Endodermal cell (in vitro differentiated cells): ENCODE measurements around the gene MGME1. TPM values are rescaled to one million over a fixed set of nuclear protein-coding genes. Genes with fewer than 3 reads are reported as not detected.

ENCODE experiments used
- DNase-seq: peaks from one replicate; pipeline ENCODE4 v3.0.0-alpha.2; 2017
- H3K27ac ChIP-seq: 2 replicates; pipeline ENCODE4 v1.5.1; 2013; ENCODE audit warnings: mild to moderate bottlenecking, low read depth, low read length, moderate library complexity
- H3K27me3 ChIP-seq: 2 replicates; pipeline ENCODE4 v1.6.1; 2013; ENCODE audit warnings: mild to moderate bottlenecking, low read length, moderate library complexity; ENCODE audit not compliant: insufficient read depth, control insufficient read depth, poor library complexity, severe bottlenecking
- H3K36me3 ChIP-seq: 2 replicates; pipeline ENCODE4 v1.7.0; 2013; ENCODE audit warnings: mild to moderate bottlenecking, low read length, moderate library complexity; ENCODE audit not compliant: control insufficient read depth, insufficient read depth
- H3K4me1 ChIP-seq: one replicate; pipeline ENCODE4 v1.7.0; 2013; ENCODE audit warnings: low read length; ENCODE audit not compliant: control insufficient read depth, insufficient read depth
- H3K4me3 ChIP-seq: 2 replicates; pipeline ENCODE4 v1.5.1; 2013; ENCODE audit warnings: mild to moderate bottlenecking, low read length, moderate library complexity
- H3K9ac ChIP-seq: 2 replicates; pipeline ENCODE4 v1.6.1; 2013; ENCODE audit warnings: mild to moderate bottlenecking, low read length, moderate library complexity; ENCODE audit not compliant: poor library complexity, severe bottlenecking; ENCODE audit errors: extremely low read depth
- H3K9me3 ChIP-seq: 2 replicates; pipeline ENCODE4 v1.6.1; 2013; ENCODE audit warnings: mild to moderate bottlenecking, low read length, moderate library complexity; ENCODE audit not compliant: control insufficient read depth
- H3K27ac Mint-ChIP-seq: 2 replicates; pipeline ENCODE4 v1.8.0; 2020; ENCODE audit warnings: mixed read lengths
- H3K27me3 Mint-ChIP-seq: 2 replicates; pipeline ENCODE4 v1.8.0; 2021; ENCODE audit warnings: mild to moderate bottlenecking, mixed read lengths; ENCODE audit not compliant: insufficient read depth
- H3K36me3 Mint-ChIP-seq: 2 replicates; pipeline ENCODE4 v1.8.0; 2020; ENCODE audit warnings: low read depth, mixed read lengths
- H3K4me1 Mint-ChIP-seq: 2 replicates; pipeline ENCODE4 v1.8.0; 2020; ENCODE audit warnings: mixed read lengths
- H3K4me3 Mint-ChIP-seq: 2 replicates; pipeline ENCODE4 v1.8.0; 2020; ENCODE audit warnings: mild to moderate bottlenecking, moderate library complexity, mixed read lengths
- H3K9me3 Mint-ChIP-seq: 2 replicates; pipeline ENCODE4 v1.8.0; 2020; ENCODE audit warnings: mild to moderate bottlenecking, mixed read lengths
- WGBS, 2 experiments: methylation state at CpG; one replicate each; pipeline versions ENCODE4 v1.1.5 to v1.1.7; 2013; ENCODE audit warnings: missing lambda C conversion rate in 2 of 2, mixed read lengths in 1 of 2; ENCODE audit not compliant: insufficient coverage in 1 of 2, insufficient read length in 1 of 2; 5-methylcytosine and 5-hydroxymethylcytosine counted together
- total RNA-seq, 2 donors: library from RNA; stranded (reverse); fragmentation: NEBNext Ultra II Directional in 1 of 2; extraction: Animal tissue kit (Norgen Biotek cat#: 25700) in 1 of 2; gene quantifications; 2 replicates in 1 of 2; 3 replicates in 1 of 2; pipeline ENCODE4 v1.2.1, GENCODE V29; 2021
- TF ChIP-seq, protein P1 (sequence below): fragments of 200-600 bp; sonication (generic); conservative IDR thresholded peaks from 2 replicates; pipeline ENCODE4 v1.5.0; 2021; ENCODE audit warnings: antibody characterized with exemption, mild to moderate bottlenecking

MGME1 gene
- total RNA-seq, 2 donors from 2014 or later: 31.2 to 36.7 TPM

DNA sequence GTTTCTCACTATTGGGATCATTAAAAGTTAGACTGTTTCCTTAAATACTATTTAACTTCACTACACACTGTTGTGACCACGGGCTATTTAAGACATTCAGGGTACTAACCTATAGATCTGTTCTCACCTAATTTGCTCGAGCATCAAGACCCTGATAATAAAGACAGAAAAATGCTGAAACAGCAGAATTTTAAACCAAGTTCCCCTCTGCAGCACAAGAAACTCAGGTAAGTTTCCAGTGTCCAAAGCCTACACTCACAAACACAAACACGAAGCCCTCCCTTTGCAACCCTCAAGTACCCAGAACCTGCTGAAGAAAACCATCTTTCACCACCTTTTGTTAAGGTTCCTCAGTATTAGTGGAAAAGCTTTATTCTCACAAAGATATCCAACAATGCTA, 4.2 kb upstream of the MGME1 start:
- TF ChIP-seq, protein P1, sequence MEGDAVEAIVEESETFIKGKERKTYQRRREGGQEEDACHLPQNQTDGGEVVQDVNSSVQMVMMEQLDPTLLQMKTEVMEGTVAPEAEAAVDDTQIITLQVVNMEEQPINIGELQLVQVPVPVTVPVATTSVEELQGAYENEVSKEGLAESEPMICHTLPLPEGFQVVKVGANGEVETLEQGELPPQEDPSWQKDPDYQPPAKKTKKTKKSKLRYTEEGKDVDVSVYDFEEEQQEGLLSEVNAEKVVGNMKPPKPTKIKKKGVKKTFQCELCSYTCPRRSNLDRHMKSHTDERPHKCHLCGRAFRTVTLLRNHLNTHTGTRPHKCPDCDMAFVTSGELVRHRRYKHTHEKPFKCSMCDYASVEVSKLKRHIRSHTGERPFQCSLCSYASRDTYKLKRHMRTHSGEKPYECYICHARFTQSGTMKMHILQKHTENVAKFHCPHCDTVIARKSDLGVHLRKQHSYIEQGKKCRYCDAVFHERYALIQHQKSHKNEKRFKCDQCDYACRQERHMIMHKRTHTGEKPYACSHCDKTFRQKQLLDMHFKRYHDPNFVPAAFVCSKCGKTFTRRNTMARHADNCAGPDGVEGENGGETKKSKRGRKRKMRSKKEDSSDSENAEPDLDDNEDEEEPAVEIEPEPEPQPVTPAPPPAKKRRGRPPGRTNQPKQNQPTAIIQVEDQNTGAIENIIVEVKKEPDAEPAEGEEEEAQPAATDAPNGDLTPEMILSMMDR: no peak
- peaks cover 46% of the 10 kb centered on the region for H3K36me3 ChIP-seq
- peaks cover 21% of the 10 kb centered on the region for H3K4me1 ChIP-seq
- no peak overlapping the region for H3K27ac ChIP-seq
- 52 to 62% methylated on average over 3 of the region's 3 CpGs for WGBS, 2 experiments
- no peak for DNase-seq
- Mint-ChIP-seq H3K9me3 (no peaks in the 10 kb centered on the region), H3K27me3 (no peaks in the 10 kb centered on the region), H3K4me1 (peaks cover 55% of the 10 kb centered on the region), H3K36me3 (peaks cover 57% of the 10 kb centered on the region), H3K4me3 (peak overlapping the region; percentile 95), H3K27ac (peak overlapping the region; percentile 83)
- H3K9ac ChIP-seq: peak overlapping the region; percentile 99
- no peaks in the 10 kb centered on the region for H3K9me3 ChIP-seq
- H3K4me3 ChIP-seq: peak overlapping the region; percentile 91
- H3K27me3 ChIP-seq: no peaks in the 10 kb centered on the region

DNA sequence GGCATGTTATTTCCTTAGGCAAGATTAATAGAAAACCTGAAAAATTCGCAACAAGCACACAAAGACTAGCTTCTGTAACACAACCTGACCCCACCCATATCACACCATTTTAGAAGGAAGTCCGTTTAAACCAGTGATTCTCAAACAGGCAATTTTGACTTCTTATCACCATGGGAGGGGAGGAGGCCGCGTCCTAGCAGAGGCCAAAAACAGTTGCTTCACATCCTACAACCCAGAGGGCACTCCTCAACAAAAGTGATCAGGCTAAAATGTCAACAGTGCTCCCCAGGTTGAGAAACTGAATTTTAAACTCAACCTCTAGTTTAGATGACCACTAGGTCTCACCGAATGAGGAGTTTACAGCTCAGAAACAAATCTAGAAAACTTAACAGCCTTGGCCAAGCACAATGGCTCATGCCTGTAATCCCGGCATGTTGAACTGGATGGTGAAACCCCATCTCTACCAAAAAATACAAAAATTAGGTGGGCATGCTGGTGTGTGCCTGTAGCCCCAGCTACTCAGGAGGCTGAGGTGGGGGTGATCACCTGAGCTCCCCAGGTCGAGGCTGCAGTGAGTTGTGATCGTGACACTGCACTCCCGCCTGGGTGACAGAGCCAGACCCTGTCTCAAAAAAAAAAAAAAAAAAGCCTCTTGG, 3.6 kb upstream of the MGME1 start:
- peak overlapping the region; percentile 99 for H3K9ac ChIP-seq
- peak overlapping the region; percentile 83 for H3K27ac Mint-ChIP-seq
- DNase-seq: no peak

DNA sequence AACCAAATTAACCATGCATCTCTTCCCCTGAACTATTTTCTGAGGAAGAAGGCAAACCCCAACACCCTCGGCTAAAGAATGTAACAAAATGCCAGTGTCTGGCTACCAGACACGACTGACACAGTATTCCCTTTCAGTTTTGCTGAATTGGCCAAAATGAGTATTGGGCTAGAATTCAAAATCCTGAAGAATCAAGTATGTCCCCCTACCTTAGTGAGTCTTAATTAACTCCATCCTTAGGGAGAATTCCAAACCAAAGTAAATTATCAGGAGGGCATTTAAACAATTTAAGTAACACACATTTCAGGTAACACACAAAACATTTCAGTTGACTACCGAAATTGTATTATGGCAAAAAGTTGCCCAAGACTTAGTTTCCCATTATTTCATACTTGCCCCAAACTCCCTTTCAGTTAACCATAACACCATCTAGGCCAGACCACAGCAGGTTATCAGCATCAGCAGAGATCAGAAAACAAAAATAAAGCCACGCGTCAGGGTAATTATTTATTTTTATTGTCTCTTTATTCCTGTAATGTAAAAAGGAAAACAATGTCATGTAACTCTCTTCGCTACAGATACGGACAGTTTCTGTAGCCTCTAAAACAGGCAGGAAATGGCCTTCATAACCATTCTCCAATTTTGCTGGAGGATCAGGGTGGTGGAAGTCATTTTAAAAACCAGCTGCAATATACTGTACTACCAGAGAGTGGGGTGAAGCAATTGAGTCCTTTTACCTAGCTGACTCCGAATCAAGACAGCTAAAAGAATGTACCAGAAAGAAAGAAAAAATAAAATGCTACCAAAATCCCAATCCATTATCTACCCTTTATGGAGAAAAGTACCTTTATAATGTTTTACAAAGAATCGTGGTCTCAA, 2.1 kb upstream of the MGME1 start:
- peaks cover 39% of the 10 kb centered on the region for H3K36me3 ChIP-seq
- peak overlapping the region; percentile 95 for H3K4me3 Mint-ChIP-seq
- DNase-seq: no peak
- H3K27ac ChIP-seq: no peak overlapping the region
- peak overlapping the region; percentile 99 for H3K9ac ChIP-seq
- no peaks in the 10 kb centered on the region for H3K9me3 Mint-ChIP-seq
- peaks cover 48% of the 10 kb centered on the region for H3K36me3 Mint-ChIP-seq
- no peaks in the 10 kb centered on the region for H3K9me3 ChIP-seq
- TF ChIP-seq, protein P1: peak; percentile 52
- H3K27ac Mint-ChIP-seq: peak overlapping the region; percentile 83
- peaks cover 47% of the 10 kb centered on the region for H3K4me1 Mint-ChIP-seq
- H3K4me3 ChIP-seq: peak overlapping the region; percentile 91
- H3K27me3 ChIP-seq: no peaks in the 10 kb centered on the region
- WGBS, 2 experiments: 0 to 5% methylated on average over 2 to 9 of the region's 9 CpGs
- no peaks in the 10 kb centered on the region for H3K27me3 Mint-ChIP-seq
- peaks cover 14% of the 10 kb centered on the region for H3K4me1 ChIP-seq

More for the DNA sequence above, 3.6 kb upstream of the MGME1 start:
- 25 to 52% methylated on average over 2 to 9 of the region's 9 CpGs for WGBS, 2 experiments
- Histone ChIP-seq H3K4me3 (peak overlapping the region; percentile 91), H3K27me3 (no peaks in the 10 kb centered on the region), H3K9me3 (no peaks in the 10 kb centered on the region), H3K4me1 (peaks cover 21% of the 10 kb centered on the region), H3K27ac (no peak overlapping the region), H3K36me3 (peaks cover 46% of the 10 kb centered on the region)
- no peaks in the 10 kb centered on the region for H3K27me3 Mint-ChIP-seq
- peak overlapping the region; percentile 95 for H3K4me3 Mint-ChIP-seq
- no peaks in the 10 kb centered on the region for H3K9me3 Mint-ChIP-seq
- H3K4me1 Mint-ChIP-seq: peaks cover 54% of the 10 kb centered on the region
- TF ChIP-seq, protein P1: no peak
- H3K36me3 Mint-ChIP-seq: peaks cover 57% of the 10 kb centered on the region
